22Rv1 (cell line): ENCODE measurements around the gene CREG1.
"Not testable (repeated sequence)": the region's sequence is repeated elsewhere in the genome, so short reads cannot be mapped to it uniquely, and the experiment has no call there.

Source experiments
- H3K27ac ChIP-seq: fragments of 450-650 bp; 2 replicates; pipeline ENCODE4 v1.5.1; 2017
- CTCF ChIP-seq: fragments of 450-650 bp; IDR thresholded peaks from 2 replicates; pipeline ENCODE4 v1.5.1; 2017; ENCODE audit warnings: mild to moderate bottlenecking
- ZFX ChIP-seq: fragments of 450-650 bp; IDR thresholded peaks from 2 replicates; pipeline ENCODE4 v1.6.1; 2017; ENCODE audit warnings: antibody characterized with exemption, borderline replicate concordance

CREG1 gene

GRCh38 chr1:167578939-167579521 lies 25.5 kb upstream of the CREG1 start:
- no peak overlapping the region for H3K27ac ChIP-seq
- no peak for TF ChIP-seq CTCF
- TF ChIP-seq ZFX: no peak

- TF ChIP-seq ZFX (no peak), CTCF (no peak)
Measured at GRCh38 chr1:167575649-167576048, 22.1 kb upstream of the CREG1 start.

GRCh38 chr1:167573035-167573434 lies 19.5 kb upstream of the CREG1 start:
- no peak overlapping the region for H3K27ac ChIP-seq
- TF ChIP-seq CTCF: no peak

More at GRCh38 chr1:167575649-167576048, 22.1 kb upstream of the CREG1 start:
- H3K27ac ChIP-seq: no peak overlapping the region

GRCh38 chr1:167570712-167571111 lies 17.1 kb upstream of the CREG1 start:
- not testable (repeated sequence) for H3K27ac ChIP-seq

- H3K27ac ChIP-seq: no peak overlapping the region
- TF ChIP-seq ZFX: no peak
- TF ChIP-seq CTCF: no peak
Measured at GRCh38 chr1:167567663-167568062, 14.1 kb upstream of the CREG1 start.

- no peak for TF ChIP-seq CTCF
- TF ChIP-seq ZFX: no peak
- no peak overlapping the region for H3K27ac ChIP-seq
Measured at GRCh38 chr1:167566766-167567165, 13.2 kb upstream of the CREG1 start.

GRCh38 chr1:167565922-167566321 lies 12.4 kb upstream of the CREG1 start:
- TF ChIP-seq CTCF: no peak
- TF ChIP-seq ZFX: no peak
- no peak overlapping the region for H3K27ac ChIP-seq

- TF ChIP-seq ZFX (no peak), CTCF (no peak)
- H3K27ac ChIP-seq: no peak overlapping the region
Measured at GRCh38 chr1:167564612-167565270, 11.2 kb upstream of the CREG1 start.
